PC-9 (cell line): Measurements from ENCODE around the gene ISM2. TPM values are rescaled to one million over a fixed set of nuclear protein-coding genes. Genes with fewer than 3 reads are reported as not detected.

ENCODE experiments used
- BruUV-seq: library from RNA; stranded (reverse); fragments of 400-500 nt; replicated peaks from 2 replicates; lab custom pipeline; 2021; lab: Mats Ljungman, UMichigan
- CTCF ChIA-PET: fragments of 300-600 bp; sonication (Branson Sonifier 250); formaldehyde crosslinking; loops from one replicate; lab custom pipeline; 2022; ENCODE audit warnings: antibody characterized with exemption; lab: Charles Lee
- POLR2A ChIA-PET: fragments of 300-600 bp; sonication (Branson Sonifier 250); formaldehyde crosslinking; loops from one replicate; lab custom pipeline; 2022; ENCODE audit warnings: antibody characterized with exemption; ENCODE audit not compliant: unreplicated experiment; lab: Charles Lee
- DNase-seq, 2 experiments: peaks; one replicate each; pipeline versions ENCODE4 v3.0.0 to v3.0.0-alpha.2; 2015 to 2022; ENCODE audit warnings: mixed read lengths in 1 of 2
- H2AFZ ChIP-seq: fragments of 200-600 bp; sonication (generic); 2 replicates; pipeline ENCODE4 v1.8.1; 2017; ENCODE audit warnings: antibody characterized with exemption
- H3F3A ChIP-seq: fragments of 200-600 bp; sonication (generic); 2 replicates; pipeline ENCODE4 v1.8.1; 2017; ENCODE audit warnings: antibody characterized with exemption, mild to moderate bottlenecking, low read depth; ENCODE audit not compliant: insufficient read depth
- H3K27ac ChIP-seq: fragments of 200-600 bp; sonication (generic); 2 replicates; pipeline ENCODE4 v1.6.1; 2016; ENCODE audit warnings: mixed run types
- H3K27me3 ChIP-seq: fragments of 200-600 bp; sonication (generic); 2 replicates; pipeline ENCODE4 v1.6.1; 2016; ENCODE audit warnings: low read depth, mixed run types; ENCODE audit not compliant: insufficient read depth
- H3K36me3 ChIP-seq: fragments of 200-600 bp; sonication (generic); 2 replicates; pipeline ENCODE4 v1.6.1; 2016; ENCODE audit warnings: low read depth, mixed run types
- H3K4me1 ChIP-seq: fragments of 200-600 bp; sonication (generic); replicated peaks from 2 replicates; pipeline ENCODE4 v1.6.1; 2016; ENCODE audit warnings: mixed run types; ENCODE audit not compliant: insufficient read depth
- H3K4me2 ChIP-seq: fragments of 200-600 bp; sonication (generic); 2 replicates; pipeline ENCODE4 v1.6.1; 2017; ENCODE audit warnings: mixed run types
- H3K4me3 ChIP-seq: fragments of 200-600 bp; sonication (generic); 2 replicates; pipeline ENCODE4 v1.6.1; 2016; ENCODE audit warnings: mixed run types
- H3K79me2 ChIP-seq: fragments of 200-600 bp; sonication (generic); 2 replicates; pipeline ENCODE4 v1.6.1; 2017; ENCODE audit warnings: low read depth, mixed run types
- H3K9me2 ChIP-seq: fragments of 200-600 bp; sonication (generic); 2 replicates; pipeline ENCODE4 v1.8.1; 2017; ENCODE audit warnings: mild to moderate bottlenecking; ENCODE audit not compliant: insufficient read depth
- H3K9me3 ChIP-seq: fragments of 200-600 bp; sonication (generic); 2 replicates; pipeline ENCODE4 v1.8.1; 2016; ENCODE audit warnings: low read depth; ENCODE audit not compliant: insufficient read depth
- H4K20me1 ChIP-seq: fragments of 200-600 bp; sonication (generic); 2 replicates; pipeline ENCODE4 v1.8.1; 2017; ENCODE audit not compliant: insufficient read depth
- CTCF ChIP-seq: fragments of 200-600 bp; sonication (generic); conservative IDR thresholded peaks from 2 replicates; pipeline ENCODE4 v1.6.1; 2017; ENCODE audit warnings: mixed run types, antibody characterized with exemption, mild to moderate bottlenecking, moderate library complexity
- EZH2 ChIP-seq: fragments of 200-600 bp; sonication (generic); IDR thresholded peaks from 2 replicates; pipeline ENCODE4 v1.8.0; 2017; ENCODE audit warnings: antibody characterized with exemption, low read depth
- intact Hi-C: fragments of 100-400 bp; cut with micrococcal nuclease; formaldehyde crosslinking; loops from one replicate; pipeline ENCODE4 v1.10.0; 2022; ENCODE audit not compliant: unreplicated experiment
- total RNA-seq: library from RNA; stranded (reverse); gene quantifications from 2 replicates; pipeline ENCODE4 v1.2.3, GENCODE V29; 2021

Gene ISM2
- total RNA-seq, 1 experiment from 2014 or later: not detected

- DNase-seq: no peak
- peaks cover 53% of the 10 kb centered on the region for H3F3A ChIP-seq
- TF ChIP-seq CTCF: no peak
- no peak for TF ChIP-seq EZH2
- no peaks in the 10 kb centered on the region for H3K9me2 ChIP-seq
- ChIA-PET POLR2A (no interaction called here), CTCF (no interaction called here)
- no peak overlapping the region for H3K27ac ChIP-seq
- H3K9me3 ChIP-seq: no peaks in the 10 kb centered on the region
- peaks cover 7% of the 10 kb centered on the region for H3K27me3 ChIP-seq
- H3K4me1 ChIP-seq: no peaks in the 10 kb centered on the region
- BruUV-seq: no TSS peak
- peaks cover 33% of the 10 kb centered on the region for H3K36me3 ChIP-seq
- H3K79me2 ChIP-seq: no peaks in the 10 kb centered on the region
- no peak overlapping the region for H3K4me3 ChIP-seq
- H3K4me2 ChIP-seq: no peak overlapping the region
- H2AFZ ChIP-seq: no peak overlapping the region
- intact Hi-C loops: no loop called here
- peaks cover 5% of the 10 kb centered on the region; the same call in 1 of the 2 replicates for H4K20me1 ChIP-seq
Measured at GRCh38 chr14:77469539-77469938, 29.1 kb downstream of the ISM2 start.

GRCh38 chr14:77469067-77469505, 29.5 kb downstream of the ISM2 start:
- BruUV-seq: TSS peak; percentile 6
- ChIA-PET CTCF (no interaction called here), POLR2A (interaction anchor here (0.6 kb wide), 1 partner anchor 12 kb away, joined by 3 read pairs; no protein-coding TSS in a partner anchor)
- peaks cover 54% of the 10 kb centered on the region for H3F3A ChIP-seq
- no peak overlapping the region for H2AFZ ChIP-seq
- H3K36me3 ChIP-seq: peaks cover 37% of the 10 kb centered on the region
- TF ChIP-seq EZH2 (no peak), CTCF (no peak)
- no peak for DNase-seq
- no peak overlapping the region for H3K4me2 ChIP-seq
- no peak overlapping the region for H3K27ac ChIP-seq
- H3K4me1 ChIP-seq: no peaks in the 10 kb centered on the region
- no peak overlapping the region for H3K4me3 ChIP-seq
- intact Hi-C loops: no loop called here
- no peaks in the 10 kb centered on the region for H3K9me2 ChIP-seq
- H4K20me1 ChIP-seq: peaks cover 10% of the 10 kb centered on the region; the same call in 1 of the 2 replicates
- H3K27me3 ChIP-seq: peaks cover 3% of the 10 kb centered on the region; the same call in 1 of the 2 replicates
- no peaks in the 10 kb centered on the region for H3K9me3 ChIP-seq
- no peaks in the 10 kb centered on the region for H3K79me2 ChIP-seq

GRCh38 chr14:77467801-77468200, 30.8 kb downstream of the ISM2 start:
- ChIA-PET POLR2A (interaction anchor here (0.7 kb wide), 1 partner anchor 11 kb away, joined by 10 read pairs; the partner anchor contains the start of gene VIPAS39), CTCF (interaction anchor here (0.6 kb wide), 2 partner anchors 255 to 433 kb away, joined by 3 to 4 read pairs; no protein-coding TSS in a partner anchor)
- Histone ChIP-seq H3K4me2 (no peak overlapping the region), H3K9me3 (no peaks in the 10 kb centered on the region), H2AFZ (no peak overlapping the region), H3K9me2 (no peaks in the 10 kb centered on the region), H3K4me3 (no peak overlapping the region), H3K27me3 (no peaks in the 10 kb centered on the region), H3K27ac (no peak overlapping the region), H4K20me1 (peaks cover 16% of the 10 kb centered on the region; the same call in 1 of the 2 replicates), H3K79me2 (no peaks in the 10 kb centered on the region), H3F3A (peaks cover 67% of the 10 kb centered on the region), H3K4me1 (no peaks in the 10 kb centered on the region), H3K36me3 (peaks cover 48% of the 10 kb centered on the region)
- BruUV-seq: no TSS peak
- DNase-seq: no peak
- intact Hi-C loops: no loop called here
- no peak for TF ChIP-seq EZH2
- no peak for TF ChIP-seq CTCF
